ENCODE results near the gene RAP2A.
A peak's percentile ranks its signal among the peaks of the same experiment; 100 is the strongest.

The RAP2A gene

GRCh38 chr13:97413694-97414093 is 20.3 kb upstream of the RAP2A start:
- H3K4me3 ChIP-seq (ENCODE audit: low read depth, low read length) = no peak overlapping the region
- H3K9me3 ChIP-seq = no peaks in the 10 kb centered on the region
- no peaks in the 10 kb centered on the region for H3K36me3 ChIP-seq
- no peaks in the 10 kb centered on the region for H3K27me3 ChIP-seq
- DNase-seq = no peak
- H3K4me1 ChIP-seq = no peaks in the 10 kb centered on the region
- TF ChIP-seq, protein P1, sequence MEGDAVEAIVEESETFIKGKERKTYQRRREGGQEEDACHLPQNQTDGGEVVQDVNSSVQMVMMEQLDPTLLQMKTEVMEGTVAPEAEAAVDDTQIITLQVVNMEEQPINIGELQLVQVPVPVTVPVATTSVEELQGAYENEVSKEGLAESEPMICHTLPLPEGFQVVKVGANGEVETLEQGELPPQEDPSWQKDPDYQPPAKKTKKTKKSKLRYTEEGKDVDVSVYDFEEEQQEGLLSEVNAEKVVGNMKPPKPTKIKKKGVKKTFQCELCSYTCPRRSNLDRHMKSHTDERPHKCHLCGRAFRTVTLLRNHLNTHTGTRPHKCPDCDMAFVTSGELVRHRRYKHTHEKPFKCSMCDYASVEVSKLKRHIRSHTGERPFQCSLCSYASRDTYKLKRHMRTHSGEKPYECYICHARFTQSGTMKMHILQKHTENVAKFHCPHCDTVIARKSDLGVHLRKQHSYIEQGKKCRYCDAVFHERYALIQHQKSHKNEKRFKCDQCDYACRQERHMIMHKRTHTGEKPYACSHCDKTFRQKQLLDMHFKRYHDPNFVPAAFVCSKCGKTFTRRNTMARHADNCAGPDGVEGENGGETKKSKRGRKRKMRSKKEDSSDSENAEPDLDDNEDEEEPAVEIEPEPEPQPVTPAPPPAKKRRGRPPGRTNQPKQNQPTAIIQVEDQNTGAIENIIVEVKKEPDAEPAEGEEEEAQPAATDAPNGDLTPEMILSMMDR (IDR thresholded peaks at IDR 0.05; ENCODE audit: low read depth, low read length) = no peak

GRCh38 chr13:97414392-97414791 is 19.6 kb upstream of the RAP2A start:
- H3K36me3 ChIP-seq = no peaks in the 10 kb centered on the region
- no peaks in the 10 kb centered on the region for H3K27me3 ChIP-seq
- H3K4me3 ChIP-seq (ENCODE audit: low read depth, low read length) = no peak overlapping the region
- DNase-seq = no peak
- TF ChIP-seq, protein P1 (IDR thresholded peaks at IDR 0.05; ENCODE audit: low read depth, low read length) = no peak
- no peaks in the 10 kb centered on the region; the same call in 1 of the 2 replicates for H3K4me1 ChIP-seq
- H3K9me3 ChIP-seq = no peaks in the 10 kb centered on the region

- Histone ChIP-seq H3K4me3 (ENCODE audit: low read depth, low read length) (no peak overlapping the region), H3K27me3 (no peaks in the 10 kb centered on the region), H3K9me3 (no peaks in the 10 kb centered on the region), H3K4me1 (peaks cover 6% of the 10 kb centered on the region), H3K36me3 (no peaks in the 10 kb centered on the region)
- TF ChIP-seq, protein P1 (IDR thresholded peaks at IDR 0.05; ENCODE audit: low read depth, low read length) = no peak
- no peak for DNase-seq
Observed at GRCh38 chr13:97417698-97418097, 16.3 kb upstream of the RAP2A start.

- DNase-seq = peak; percentile 24
Observed at GRCh38 chr13:97422118-97423054, 11.6 kb upstream of the RAP2A start.

GRCh38 chr13:97423300-97424045 is 10.5 kb upstream of the RAP2A start:
- Histone ChIP-seq H3K9me3 (no peaks in the 10 kb centered on the region), H3K4me3 (ENCODE audit: low read depth, low read length) (no peak overlapping the region), H3K4me1 (peaks cover 6% of the 10 kb centered on the region), H3K36me3 (no peaks in the 10 kb centered on the region), H3K27me3 (no peaks in the 10 kb centered on the region)
- TF ChIP-seq, protein P1 (IDR thresholded peaks at IDR 0.05; ENCODE audit: low read depth, low read length) = no peak
- no peak for DNase-seq

More at GRCh38 chr13:97422118-97423054, 11.6 kb upstream of the RAP2A start:
- Histone ChIP-seq H3K9me3 (no peaks in the 10 kb centered on the region), H3K4me1 (peaks cover 6% of the 10 kb centered on the region), H3K27me3 (no peaks in the 10 kb centered on the region), H3K4me3 (ENCODE audit: low read depth, low read length) (no peak overlapping the region), H3K36me3 (no peaks in the 10 kb centered on the region)
- TF ChIP-seq, protein P1 (IDR thresholded peaks at IDR 0.05; ENCODE audit: low read depth, low read length) = no peak

Data from BE2C (cell line).